GM19395 (cell line): ENCODE results near the gene CPN2.

Experiments used
- ATAC-seq: cut with Tn5 transposase; IDR thresholded peaks from one replicate; pipeline ENCODE4 v1.9.1; 2021; ENCODE audit warnings: mild to moderate bottlenecking, moderate library complexity; ENCODE audit not compliant: unreplicated experiment

CPN2 gene

GRCh38 chr3:194351080-194351672 is at the start of gene CPN2:
CPN2 (minus strand) TSS chr3:194351328; CDS start chr3:194342702, 8,626 bp downstream.
- ATAC-seq = no peak

- no peak for ATAC-seq
Observed at GRCh38 chr3:194399874-194400411, 48.8 kb upstream of the CPN2 start.

GRCh38 chr3:194399166-194399565 is 48.0 kb upstream of the CPN2 start, which contains the start of gene GP5:
GP5 (minus strand) TSS chr3:194399266; CDS start chr3:194398282, 984 bp downstream.
- ATAC-seq = no peak

GRCh38 chr3:194397757-194398312 is 46.7 kb upstream of the CPN2 start:
- ATAC-seq = no peak

GRCh38 chr3:194396859-194397756 is 46.0 kb upstream of the CPN2 start:
- ATAC-seq = no peak

GRCh38 chr3:194396539-194396858 is 45.4 kb upstream of the CPN2 start:
- ATAC-seq = no peak

- no peak for ATAC-seq
Observed at GRCh38 chr3:194395778-194396538, 44.8 kb upstream of the CPN2 start.

GRCh38 chr3:194395212-194395611 is 44.1 kb upstream of the CPN2 start:
- no peak for ATAC-seq

- ATAC-seq = no peak
Observed at GRCh38 chr3:194392576-194392975, 41.4 kb upstream of the CPN2 start.

- ATAC-seq = no peak
Observed at GRCh38 chr3:194390835-194391234, 39.7 kb upstream of the CPN2 start.

GRCh38 chr3:194389269-194389668 is 38.1 kb upstream of the CPN2 start:
- ATAC-seq = no peak

- no peak for ATAC-seq
Observed at GRCh38 chr3:194387926-194388418, 36.8 kb upstream of the CPN2 start.

GRCh38 chr3:194387276-194387675 is 36.1 kb upstream of the CPN2 start:
- no peak for ATAC-seq

GRCh38 chr3:194386648-194387047 is 35.5 kb upstream of the CPN2 start:
- ATAC-seq = no peak

- ATAC-seq = no peak
Observed at GRCh38 chr3:194386066-194386465, 34.9 kb upstream of the CPN2 start.

- no peak for ATAC-seq
Observed at GRCh38 chr3:194384569-194385001, 33.5 kb upstream of the CPN2 start.

GRCh38 chr3:194384156-194384555 is 33.0 kb upstream of the CPN2 start:
- no peak for ATAC-seq

GRCh38 chr3:194383276-194383940 is 32.3 kb upstream of the CPN2 start:
- no peak for ATAC-seq

GRCh38 chr3:194382892-194383223 is 31.7 kb upstream of the CPN2 start:
- no peak for ATAC-seq

GRCh38 chr3:194382196-194382891 is 31.2 kb upstream of the CPN2 start:
- ATAC-seq = no peak
